Measurements from ENCODE around the gene BBIP1. TPM values are rescaled to one million over a fixed set of nuclear protein-coding genes. Genes with fewer than 3 reads are reported as not detected.
A peak's percentile ranks its signal among the peaks of the same experiment; 100 is the strongest.

The BBIP1 gene
- total and polyA plus RNA-seq, 10 of the 15 experiments (the other 5 are each of a cell fraction or from before 2014, with no cell fraction given) = 13.8 to 40.8 (median 31.3) TPM

GRCh38 chr10:110927461-110927860 lies 8.5 kb upstream of the BBIP1 start:
- WGBS (ENCODE audit: insufficient coverage, insufficient replicate concordance, low lambda C conversion rate, missing lambda C conversion rate) = 96% methylated on average over 2 of the region's 2 CpGs
- in situ Hi-C loops (cut with MboI) = no loop called here
- Histone ChIP-seq H3K9ac (ENCODE audit: control insufficient read depth, insufficient read depth, low read length) (no peak overlapping the region), H3K36me3 (ENCODE audit: control insufficient read depth in 2 of 2, insufficient read depth in 2 of 2, low read length in 1 of 2) (peaks cover 0 to 2% of the 10 kb centered on the region in 2 experiments; a peak in 1 of 4 replicates), H3K79me2 (ENCODE audit: control insufficient read depth, insufficient read depth, low read length) (peaks cover 100% of the 10 kb centered on the region), H3K4me3 (no peak overlapping the region), H3K27ac (ENCODE audit: control insufficient read depth, insufficient read depth) (no peak overlapping the region), H4K20me1 (ENCODE audit: control insufficient read depth, insufficient read depth) (no peaks in the 10 kb centered on the region; the same call in 1 of the 2 replicates), H3K4me1 (ENCODE audit: control insufficient read depth, insufficient read depth, low read length) (peaks cover 32% of the 10 kb centered on the region), H2AFZ (ENCODE audit: control insufficient read depth, low read depth, low read length) (no peak overlapping the region), H3K4me2 (ENCODE audit: control insufficient read depth, insufficient read depth) (peak overlapping the region; percentile 47), H3K9me3 (replicated peaks; ENCODE audit: control insufficient read depth, insufficient read depth, low read length) (no peaks in the 10 kb centered on the region; the same call in 2 of the 3 replicates), H3K27me3 (replicated peaks in 1 of 2; ENCODE audit: control insufficient read depth in 2 of 2, insufficient read depth in 2 of 2, low read length in 1 of 2) (no peaks in the 10 kb centered on the region)
- FAIRE-seq = no peak
- BruUV-seq (replicated peaks) = no TSS peak
- DNase-seq (ENCODE audit: low read depth, low spot score) = no peak
- intact Hi-C loops (cut with micrococcal nuclease; ENCODE audit: unreplicated experiment) = loop anchor here (10.0 kb wide), 1 partner anchor 623 kb away; the partner anchor contains the start of gene SMNDC1
- ChIA-PET CTCF (interaction anchor here (0.9 to 2.7 kb wide), 9 partner anchors 10 to 317 kb away, joined by 3 to 14 read pairs (median 3); no protein-coding TSS in a partner anchor), SMC1A (ENCODE audit: uncharacterized antibody, unreplicated experiment) (interaction anchor here (0.7 to 5.0 kb wide), 17 partner anchors 9 to 179 kb away, joined by 3 to 31 read pairs (median 4); partner anchors contain the start of gene BBIP1), RAD21 (ENCODE audit: unreplicated experiment) (interaction anchor here (0.8 to 3.0 kb wide), 10 partner anchors 8 to 123 kb away, joined by 3 to 28 read pairs (median 4); partner anchors contain the start of genes BBIP1 and SHOC2), POLR2A (interaction anchor here (2.6 to 2.7 kb wide), 2 partner anchors 9 to 10 kb away, joined by 12 to 14 read pairs; partner anchors contain the start of genes BBIP1 and SHOC2)
- no peak for ATAC-seq
- TF ChIP-seq ELK1 (IDR thresholded peaks at IDR 0.05; ENCODE audit: low read depth, low read length) (no peak), TAF1 (IDR thresholded peaks at IDR 0.05; ENCODE audit: borderline replicate concordance, low read depth, low read length) (no peak), ZNF592 (IDR thresholded peaks at IDR 0.05) (no peak), MEF2B (IDR thresholded peaks at IDR 0.05; ENCODE audit: partially characterized antibody, poor library complexity, severe bottlenecking) (no peak), E2F8 (IDR thresholded peaks at IDR 0.05; ENCODE audit: low read depth, partially characterized antibody) (no peak), RCOR1 (conservative IDR thresholded peaks at IDR 0.05; ENCODE audit: low read depth, low read length) (no peak), BCL3 (IDR thresholded peaks at IDR 0.05; ENCODE audit: borderline replicate concordance, insufficient read depth, low read depth, low read length, poor library complexity, severe bottlenecking) (no peak), KLF5 (IDR thresholded peaks at IDR 0.05; ENCODE audit: partially characterized antibody) (no peak), CBX3 (IDR thresholded peaks at IDR 0.05; ENCODE audit: borderline replicate concordance, low read depth) (no peak), ASH2L (IDR thresholded peaks at IDR 0.05; ENCODE audit: borderline replicate concordance, low read depth) (no peak), PKNOX1 (IDR thresholded peaks at IDR 0.05) (no peak), POLR2A (IDR thresholded peaks at IDR 0.05; ENCODE audit: low read depth, low read length) (no peak)

Measured in GM12878 (cell line).